C1 segment of cervical spinal cord (tissue), 14 donors: ENCODE data around the gene SCN4B.

Source experiments
- DNase-seq, 14 donors: peaks; one replicate each; lab custom pipeline; 2025; lab: John Stamatoyannopoulos, UW

The SCN4B gene

GRCh38 chr11:118132385-118133151 lies 20.1 kb downstream of the SCN4B start:
- no peak for DNase-seq

- no peak for DNase-seq
Measured at GRCh38 chr11:118129471-118130172, 23.0 kb downstream of the SCN4B start.

- DNase-seq, result no peak
Measured at GRCh38 chr11:118128721-118129470, 23.7 kb downstream of the SCN4B start.

- no peak for DNase-seq
Measured at GRCh38 chr11:118128310-118128709, 24.3 kb downstream of the SCN4B start.

- no peak for DNase-seq
Measured at GRCh38 chr11:118126082-118126838, 26.4 kb downstream of the SCN4B start.

GRCh38 chr11:118124929-118125535 lies 27.6 kb downstream of the SCN4B start:
- no peak for DNase-seq

- no peak for DNase-seq
Measured at GRCh38 chr11:118120793-118121192, 31.8 kb downstream of the SCN4B start.

- DNase-seq, result no peak
Measured at GRCh38 chr11:118117790-118118601, 34.6 kb downstream of the SCN4B start.

GRCh38 chr11:118115048-118115447 lies 37.6 kb downstream of the SCN4B start:
- no peak for DNase-seq

GRCh38 chr11:118114266-118114665 lies 38.4 kb downstream of the SCN4B start:
- no peak for DNase-seq

- DNase-seq, result no peak
Measured at GRCh38 chr11:118112711-118113430, 39.8 kb downstream of the SCN4B start.

- no peak for DNase-seq
Measured at GRCh38 chr11:118111744-118112035, 40.9 kb downstream of the SCN4B start.

GRCh38 chr11:118111019-118111743 lies 41.4 kb downstream of the SCN4B start:
- no peak for DNase-seq

- DNase-seq, result no peak
Measured at GRCh38 chr11:118109231-118109630, 43.4 kb downstream of the SCN4B start.

- no peak for DNase-seq
Measured at GRCh38 chr11:118108513-118108912, 44.1 kb downstream of the SCN4B start.

- DNase-seq, result no peak
Measured at GRCh38 chr11:118106789-118107335, 45.8 kb downstream of the SCN4B start.

- DNase-seq, result no peak
Measured at GRCh38 chr11:118105657-118106305, 46.8 kb downstream of the SCN4B start.

- DNase-seq, result no peak
Measured at GRCh38 chr11:118104491-118104890, 48.1 kb downstream of the SCN4B start.
